Effector memory CD4-positive, alpha-beta T cell (primary cell): Measurements from ENCODE around the gene SLC22A7.

Experiments used
- DNase-seq, 3 donors: peaks; one replicate each; pipeline ENCODE4 v3.0.0-alpha.2; 2020
- H3K27ac ChIP-seq: 2 replicates; pipeline ENCODE4 v1.7.0; 2013; ENCODE audit warnings: mild to moderate bottlenecking, low read length, moderate library complexity; ENCODE audit not compliant: insufficient read depth, poor library complexity, severe bottlenecking
- H3K27me3 ChIP-seq: replicated peaks from 2 replicates; pipeline ENCODE4 v1.7.0; 2013; ENCODE audit warnings: mild to moderate bottlenecking, low read length; ENCODE audit not compliant: insufficient read depth, control insufficient read depth, poor library complexity, severe bottlenecking
- H3K36me3 ChIP-seq: 2 replicates; pipeline ENCODE4 v1.7.0; 2013; ENCODE audit warnings: mild to moderate bottlenecking, low read length, moderate library complexity; ENCODE audit not compliant: control insufficient read depth, insufficient read depth
- H3K4me1 ChIP-seq: 2 replicates; pipeline ENCODE4 v1.7.0; 2013; ENCODE audit warnings: low read length, mild to moderate bottlenecking; ENCODE audit not compliant: control insufficient read depth, insufficient read depth, poor library complexity, severe bottlenecking
- H3K4me3 ChIP-seq: 2 replicates; pipeline ENCODE4 v1.7.0; 2013; ENCODE audit warnings: low read length, low read depth, mild to moderate bottlenecking; ENCODE audit not compliant: insufficient read depth, poor library complexity, severe bottlenecking
- H3K9me3 ChIP-seq: 2 replicates; pipeline ENCODE4 v1.7.0; 2013; ENCODE audit warnings: mild to moderate bottlenecking, low read length, moderate library complexity; ENCODE audit not compliant: control insufficient read depth

SLC22A7 gene

GRCh38 chr6:43257367-43258145 lies 40.5 kb upstream of the SLC22A7 start:
- H3K4me3 ChIP-seq, result no peak overlapping the region
- no peaks in the 10 kb centered on the region for H3K9me3 ChIP-seq
- no peaks in the 10 kb centered on the region for H3K36me3 ChIP-seq
- DNase-seq, result no peak
- H3K4me1 ChIP-seq, result no peaks in the 10 kb centered on the region
- H3K27ac ChIP-seq, result no peak overlapping the region
- no peaks in the 10 kb centered on the region for H3K27me3 ChIP-seq

- no peaks in the 10 kb centered on the region for H3K9me3 ChIP-seq
- H3K36me3 ChIP-seq, result no peaks in the 10 kb centered on the region
- no peak overlapping the region for H3K4me3 ChIP-seq
- no peak for DNase-seq
- H3K4me1 ChIP-seq, result no peaks in the 10 kb centered on the region
- H3K27ac ChIP-seq, result no peak overlapping the region
- no peaks in the 10 kb centered on the region for H3K27me3 ChIP-seq
Measured at GRCh38 chr6:43258180-43258579, 39.9 kb upstream of the SLC22A7 start.

- no peak for DNase-seq
- H3K4me1 ChIP-seq, result no peaks in the 10 kb centered on the region
- no peaks in the 10 kb centered on the region for H3K27me3 ChIP-seq
- H3K4me3 ChIP-seq, result no peak overlapping the region
- H3K36me3 ChIP-seq, result no peaks in the 10 kb centered on the region
- no peaks in the 10 kb centered on the region for H3K9me3 ChIP-seq
- no peak overlapping the region for H3K27ac ChIP-seq
Measured at GRCh38 chr6:43258807-43259686, 39.0 kb upstream of the SLC22A7 start.

- no peaks in the 10 kb centered on the region for H3K9me3 ChIP-seq
Measured at GRCh38 chr6:43260791-43261190, 37.3 kb upstream of the SLC22A7 start.

GRCh38 chr6:43261198-43261597 lies 36.9 kb upstream of the SLC22A7 start:
- Histone ChIP-seq H3K36me3 (no peaks in the 10 kb centered on the region), H3K27ac (no peak overlapping the region), H3K4me1 (no peaks in the 10 kb centered on the region), H3K27me3 (no peaks in the 10 kb centered on the region), H3K9me3 (no peaks in the 10 kb centered on the region), H3K4me3 (no peak overlapping the region)
- DNase-seq, result no peak

More at GRCh38 chr6:43260791-43261190, 37.3 kb upstream of the SLC22A7 start:
- H3K27ac ChIP-seq, result no peak overlapping the region
- H3K4me3 ChIP-seq, result no peak overlapping the region
- DNase-seq, result no peak
- no peaks in the 10 kb centered on the region for H3K27me3 ChIP-seq
- no peaks in the 10 kb centered on the region for H3K4me1 ChIP-seq
- no peaks in the 10 kb centered on the region for H3K36me3 ChIP-seq

GRCh38 chr6:43262000-43262779 lies 35.9 kb upstream of the SLC22A7 start:
- Histone ChIP-seq H3K27ac (no peak overlapping the region), H3K4me1 (no peaks in the 10 kb centered on the region), H3K27me3 (no peaks in the 10 kb centered on the region), H3K9me3 (no peaks in the 10 kb centered on the region), H3K36me3 (no peaks in the 10 kb centered on the region), H3K4me3 (no peak overlapping the region)
- no peak for DNase-seq

- no peak for DNase-seq
- Histone ChIP-seq H3K27me3 (no peaks in the 10 kb centered on the region), H3K4me1 (no peaks in the 10 kb centered on the region)
Measured at GRCh38 chr6:43262780-43263313, 35.2 kb upstream of the SLC22A7 start.

GRCh38 chr6:43263314-43264178 lies 34.5 kb upstream of the SLC22A7 start:
- Histone ChIP-seq H3K9me3 (no peaks in the 10 kb centered on the region), H3K27ac (no peak overlapping the region), H3K36me3 (no peaks in the 10 kb centered on the region), H3K4me1 (no peaks in the 10 kb centered on the region), H3K27me3 (no peaks in the 10 kb centered on the region), H3K4me3 (no peak overlapping the region)
- DNase-seq, result peak; percentile 45 to 59 (median 50)

More at GRCh38 chr6:43262780-43263313, 35.2 kb upstream of the SLC22A7 start:
- H3K27ac ChIP-seq, result no peak overlapping the region
- no peaks in the 10 kb centered on the region for H3K36me3 ChIP-seq
- no peak overlapping the region for H3K4me3 ChIP-seq
- H3K9me3 ChIP-seq, result no peaks in the 10 kb centered on the region

- Histone ChIP-seq H3K36me3 (no peaks in the 10 kb centered on the region), H3K4me3 (no peak overlapping the region), H3K4me1 (peaks cover 5% of the 10 kb centered on the region), H3K27ac (no peak overlapping the region), H3K27me3 (no peaks in the 10 kb centered on the region), H3K9me3 (no peaks in the 10 kb centered on the region)
- no peak for DNase-seq
Measured at GRCh38 chr6:43264599-43265145, 33.4 kb upstream of the SLC22A7 start.
